Thoracic aorta (tissue), 2 donors: ENCODE results near the gene PACS1. TPM values are rescaled to one million over a fixed set of nuclear protein-coding genes. Genes with fewer than 3 reads are reported as not detected.

Source experiments
- ATAC-seq: fragments of 150-250 bp; one replicate; pipeline ENCODE4 v1.8.0; 2017; ENCODE audit warnings: low read depth; ENCODE audit not compliant: insufficient number of reproducible peaks, low FRiP score
- DNase-seq: peaks from one replicate; pipeline ENCODE4 v3.0.0-alpha.2; 2020; ENCODE audit warnings: low spot score
- H3K27ac ChIP-seq, 2 donors: fragments of 200-600 bp; sonication (generic); 1 replicate in 1 of 2; 2 replicates in 1 of 2; pipeline ENCODE4 v1.5.1; 2016; ENCODE audit warnings: mild to moderate bottlenecking in 2 of 2, moderate library complexity in 2 of 2
- H3K27me3 ChIP-seq: fragments of 200-600 bp; sonication (generic); replicated peaks from 2 replicates; pipeline ENCODE4 v1.6.0; 2016; ENCODE audit warnings: mild to moderate bottlenecking; ENCODE audit not compliant: insufficient read depth
- H3K36me3 ChIP-seq: fragments of 200-600 bp; sonication (generic); one replicate; pipeline ENCODE4 v1.5.1; 2016
- H3K4me1 ChIP-seq, 2 donors: fragments of 200-600 bp; sonication (generic); 1 replicate in 1 of 2; 2 replicates in 1 of 2; pipeline versions ENCODE4 v1.5.1 to v1.6.0; 2016; ENCODE audit warnings: low read depth in 2 of 2, mild to moderate bottlenecking in 1 of 2; ENCODE audit not compliant: control insufficient read depth in 1 of 2
- H3K4me3 ChIP-seq: fragments of 200-600 bp; sonication (generic); 2 replicates; pipeline ENCODE4 v1.5.1; 2016; ENCODE audit warnings: mild to moderate bottlenecking
- H3K9me3 ChIP-seq: fragments of 200-600 bp; sonication (generic); 2 replicates; pipeline ENCODE4 v1.5.1; 2016
- total RNA-seq, 2 donors: library from RNA; depleted of rRNA; stranded (reverse); fragments of >200 nt; gene quantifications; one replicate each; pipeline versions ENCODE4 v1.1.0 to v1.2.3, GENCODE V29; 2016
- TF ChIP-seq, protein P1 (sequence below): fragments of 200-600 bp; sonication (generic); IDR thresholded peaks from one replicate; pipeline ENCODE4 v1.5.1; 2019; ENCODE audit warnings: antibody characterized with exemption

The PACS1 gene
- total RNA-seq, 2 donors from 2014 or later = 82.9 to 112 TPM

DNA sequence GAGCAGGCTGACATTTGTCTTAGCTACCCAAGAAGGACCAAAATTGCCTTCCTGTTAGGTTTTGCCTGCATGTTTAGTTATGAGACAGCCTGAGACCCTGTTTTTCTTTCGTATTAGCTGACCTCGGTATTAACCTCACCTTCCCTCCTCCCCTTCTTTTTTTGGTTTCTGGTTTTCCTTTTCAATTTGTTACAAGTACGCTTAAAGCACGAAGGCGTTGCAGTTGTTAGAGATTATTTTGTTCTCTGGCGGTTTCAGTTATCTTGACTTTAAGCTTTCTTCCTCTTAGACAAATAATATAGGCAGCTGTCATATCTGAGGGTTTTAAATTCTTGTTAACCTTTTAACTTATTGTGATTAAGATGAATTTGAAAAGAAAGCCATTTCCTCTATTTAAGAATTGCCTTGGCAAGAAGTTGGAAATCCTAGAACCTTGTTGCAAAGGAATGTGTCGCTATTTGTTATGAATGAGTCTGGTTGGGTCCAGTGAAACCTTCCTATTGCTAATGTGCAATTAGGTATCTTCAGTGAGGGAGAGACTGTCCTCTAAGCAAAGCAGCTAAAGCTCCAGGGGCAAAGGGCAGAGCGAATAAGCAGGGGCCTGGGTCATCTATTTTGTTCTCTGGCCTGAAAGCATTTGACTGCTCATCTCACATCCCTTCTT lies 45.7 kb downstream of the PACS1 start:
- DNase-seq = no peak
- H3K27ac ChIP-seq = no peak overlapping the region
- TF ChIP-seq, protein P1, sequence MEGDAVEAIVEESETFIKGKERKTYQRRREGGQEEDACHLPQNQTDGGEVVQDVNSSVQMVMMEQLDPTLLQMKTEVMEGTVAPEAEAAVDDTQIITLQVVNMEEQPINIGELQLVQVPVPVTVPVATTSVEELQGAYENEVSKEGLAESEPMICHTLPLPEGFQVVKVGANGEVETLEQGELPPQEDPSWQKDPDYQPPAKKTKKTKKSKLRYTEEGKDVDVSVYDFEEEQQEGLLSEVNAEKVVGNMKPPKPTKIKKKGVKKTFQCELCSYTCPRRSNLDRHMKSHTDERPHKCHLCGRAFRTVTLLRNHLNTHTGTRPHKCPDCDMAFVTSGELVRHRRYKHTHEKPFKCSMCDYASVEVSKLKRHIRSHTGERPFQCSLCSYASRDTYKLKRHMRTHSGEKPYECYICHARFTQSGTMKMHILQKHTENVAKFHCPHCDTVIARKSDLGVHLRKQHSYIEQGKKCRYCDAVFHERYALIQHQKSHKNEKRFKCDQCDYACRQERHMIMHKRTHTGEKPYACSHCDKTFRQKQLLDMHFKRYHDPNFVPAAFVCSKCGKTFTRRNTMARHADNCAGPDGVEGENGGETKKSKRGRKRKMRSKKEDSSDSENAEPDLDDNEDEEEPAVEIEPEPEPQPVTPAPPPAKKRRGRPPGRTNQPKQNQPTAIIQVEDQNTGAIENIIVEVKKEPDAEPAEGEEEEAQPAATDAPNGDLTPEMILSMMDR = no peak

DNA sequence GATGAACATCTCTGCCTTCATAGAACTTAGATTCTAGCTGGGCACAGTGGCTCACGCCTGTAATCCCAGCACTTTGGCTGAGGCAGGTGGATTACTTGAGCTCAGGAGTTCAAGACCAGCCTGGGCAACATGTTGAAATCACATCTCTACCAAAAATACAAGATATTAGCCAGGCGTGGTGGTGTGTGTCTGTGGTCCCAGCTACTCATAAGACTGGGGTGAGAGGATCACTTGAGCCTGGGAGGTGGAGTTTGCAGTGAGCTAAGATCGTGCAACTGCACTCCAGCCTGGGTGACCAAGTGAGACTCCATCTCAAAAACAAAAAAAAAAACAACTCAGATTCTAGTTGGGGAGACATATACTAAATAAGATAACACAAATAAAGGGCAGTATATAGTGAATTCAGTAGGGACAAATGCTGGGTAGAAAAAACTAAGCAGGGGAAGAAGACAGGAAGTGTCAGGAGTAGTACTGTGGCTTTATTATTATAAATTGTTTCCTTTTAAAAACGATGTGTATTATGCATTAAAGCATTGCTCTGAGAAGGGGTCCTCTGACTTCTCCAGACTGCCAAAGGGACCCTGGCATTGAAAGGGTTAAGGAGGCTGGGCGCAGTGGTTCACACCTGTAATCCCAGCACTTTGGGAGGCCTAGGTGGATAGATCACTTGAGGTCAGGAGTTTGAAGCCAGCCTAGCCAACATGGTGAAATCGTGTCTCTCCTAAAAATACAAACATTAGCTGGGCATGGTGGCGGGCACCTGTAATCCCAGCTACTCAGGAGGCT lies 46.7 kb downstream of the PACS1 start:
- no peak for DNase-seq
- Histone ChIP-seq H3K27me3 (no peaks in the 10 kb centered on the region), H3K27ac (no peak overlapping the region), H3K9me3 (no peaks in the 10 kb centered on the region), H3K4me1 (peaks cover 17 to 40% of the 10 kb centered on the region in 2 donors), H3K36me3 (no peaks in the 10 kb centered on the region), H3K4me3 (no peak overlapping the region)
- no peak for ATAC-seq
- TF ChIP-seq, protein P1 = no peak

More for the DNA sequence above, 45.7 kb downstream of the PACS1 start:
- H3K4me1 ChIP-seq = peaks cover 17 to 43% of the 10 kb centered on the region in 2 donors
- H3K4me3 ChIP-seq = no peak overlapping the region
- no peaks in the 10 kb centered on the region for H3K9me3 ChIP-seq
- no peaks in the 10 kb centered on the region for H3K36me3 ChIP-seq
- H3K27me3 ChIP-seq = no peaks in the 10 kb centered on the region
- no peak for ATAC-seq

DNA sequence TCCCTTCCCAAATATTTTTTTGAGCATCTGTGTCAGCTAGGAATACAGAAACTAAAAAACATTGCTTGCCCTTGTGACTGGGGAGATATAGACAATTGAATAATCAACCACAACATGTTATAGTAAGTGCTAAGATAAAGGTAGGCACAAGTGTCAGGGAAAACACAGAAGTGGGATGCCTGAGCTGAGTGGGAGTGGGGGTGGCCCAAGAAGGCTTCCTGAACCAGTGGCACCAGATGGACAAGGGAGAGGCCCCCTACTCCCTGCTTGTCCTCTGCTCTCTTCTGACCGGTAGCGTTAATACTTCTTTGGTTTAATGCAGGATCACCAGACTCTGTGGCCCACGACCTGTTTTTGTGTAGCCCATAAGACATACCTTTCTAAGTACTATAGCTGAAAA lies 48.8 kb downstream of the PACS1 start:
- H3K4me3 ChIP-seq = no peak overlapping the region
- H3K36me3 ChIP-seq = no peaks in the 10 kb centered on the region
- ATAC-seq (no peak), DNase-seq (no peak)
- H3K9me3 ChIP-seq = no peaks in the 10 kb centered on the region
- no peak overlapping the region for H3K27ac ChIP-seq
- peaks cover 17 to 22% of the 10 kb centered on the region in 2 donors for H3K4me1 ChIP-seq
- no peaks in the 10 kb centered on the region for H3K27me3 ChIP-seq
- TF ChIP-seq, protein P1 = no peak

DNA sequence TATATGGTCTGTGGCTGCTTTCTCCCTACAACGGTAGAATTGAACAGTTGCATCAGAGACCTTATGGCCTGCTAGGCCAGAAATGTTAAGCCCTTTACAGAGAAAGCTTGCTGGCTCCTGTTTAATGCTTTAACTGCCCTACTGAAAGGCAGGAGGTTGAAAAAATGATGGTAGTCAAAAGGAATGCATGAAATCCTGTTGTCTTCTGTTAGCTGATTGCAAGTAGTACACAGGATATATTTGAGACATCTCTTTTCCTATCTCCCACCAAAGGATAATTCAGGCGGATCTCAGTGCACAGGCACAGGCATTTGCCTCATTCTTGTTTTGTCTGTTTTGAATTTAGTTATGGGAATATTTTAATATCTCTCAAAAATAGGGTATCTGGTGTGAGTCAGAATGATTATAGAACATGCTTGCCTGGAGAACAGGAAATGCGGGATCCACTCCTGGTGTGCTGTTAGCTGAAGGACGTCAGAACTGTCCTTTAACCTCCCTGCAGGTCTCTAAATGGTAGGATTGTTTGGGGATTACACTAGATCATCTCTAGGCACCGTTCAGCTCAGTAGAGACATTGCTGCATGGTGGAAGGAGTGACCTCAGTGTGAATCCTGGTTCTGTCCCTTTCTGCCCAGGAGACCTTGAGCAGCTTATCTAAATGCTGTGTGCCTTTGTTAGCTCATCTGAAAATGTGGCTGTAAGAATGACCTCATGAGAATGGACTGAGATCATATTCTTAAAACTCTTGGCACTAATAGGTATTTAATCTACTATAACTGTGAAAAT lies 49.5 kb downstream of the PACS1 start:
- ATAC-seq (no peak), DNase-seq (no peak)
- Histone ChIP-seq H3K27ac (peak overlapping the region in 1 of 2 donors; percentile 2), H3K9me3 (no peaks in the 10 kb centered on the region), H3K4me3 (no peak overlapping the region), H3K27me3 (no peaks in the 10 kb centered on the region), H3K4me1 (peaks cover 17 to 22% of the 10 kb centered on the region in 2 donors), H3K36me3 (no peaks in the 10 kb centered on the region)
- TF ChIP-seq, protein P1 = no peak

DNA sequence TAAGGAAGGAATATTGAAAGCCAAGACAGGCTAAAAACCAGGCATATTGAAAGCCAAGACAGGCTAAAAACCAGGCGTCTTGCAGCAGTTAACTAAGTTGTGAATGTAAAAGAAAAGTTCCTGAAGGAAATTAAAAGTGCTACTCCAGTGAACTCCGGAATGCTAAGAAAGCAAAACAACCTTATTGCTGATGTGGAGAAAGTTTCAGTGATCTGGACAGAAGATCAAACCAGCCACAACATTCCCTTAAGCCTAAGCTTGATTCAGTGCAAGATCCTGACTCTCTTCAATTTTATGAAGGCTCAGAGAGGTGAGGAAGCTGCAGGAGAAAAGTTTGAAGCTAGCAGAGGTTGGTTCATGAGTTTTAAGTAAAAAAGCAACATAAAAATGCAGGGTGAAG lies 51.4 kb downstream of the PACS1 start:
- Histone ChIP-seq H3K36me3 (no peaks in the 10 kb centered on the region), H3K27me3 (no peaks in the 10 kb centered on the region), H3K4me3 (no peak overlapping the region), H3K4me1 (peaks cover 16 to 20% of the 10 kb centered on the region in 2 donors), H3K27ac (no peak overlapping the region), H3K9me3 (no peaks in the 10 kb centered on the region)
- TF ChIP-seq, protein P1 = no peak
- DNase-seq = no peak
- no peak for ATAC-seq
